SK-N-SH (cell line): ENCODE results near the gene PCBP3.

Experiments used
- EP300 ChIP-seq, 2 experiments: IDR thresholded peaks; 2 replicates each; pipeline versions ENCODE4 v1.4.0 to v1.6.1; 2012; ENCODE audit warnings: borderline replicate concordance in 1 of 2, low read depth in 1 of 2, low read length in 1 of 2
- GATA2 ChIP-seq: sonication (generic); formaldehyde crosslinking; IDR thresholded peaks from 2 replicates; pipeline ENCODE4 v1.5.0; 2020; ENCODE audit warnings: mild to moderate bottlenecking, missing genetic modification reagents
- NRF1 ChIP-seq: IDR thresholded peaks from 2 replicates; pipeline ENCODE4 v1.6.1; 2012; ENCODE audit warnings: low read depth, mild to moderate bottlenecking, low read length
- POLR2AphosphoS5 ChIP-seq: IDR thresholded peaks from 2 replicates; pipeline ENCODE4 v1.6.1; 2012; ENCODE audit warnings: low read depth, low read length
- YY1 ChIP-seq: IDR thresholded peaks from 2 replicates; pipeline ENCODE4 v1.4.0; 2012; ENCODE audit warnings: low read depth, mild to moderate bottlenecking
- TF ChIP-seq, protein P1 (sequence below): fragments of 200-600 bp; sonication (generic); IDR thresholded peaks from 2 replicates; pipeline ENCODE4 v1.6.1; 2017; ENCODE audit warnings: antibody characterized with exemption, mild to moderate bottlenecking, moderate library complexity
- TF ChIP-seq, protein P2 (sequence below): IDR thresholded peaks from 2 replicates; pipeline ENCODE4 v1.4.0; 2012; ENCODE audit warnings: low read depth
- TF ChIP-seq, protein P3 (sequence below): IDR thresholded peaks from 2 replicates; pipeline ENCODE4 v1.4.0; 2012; ENCODE audit warnings: low read depth, borderline replicate concordance

DNA sequence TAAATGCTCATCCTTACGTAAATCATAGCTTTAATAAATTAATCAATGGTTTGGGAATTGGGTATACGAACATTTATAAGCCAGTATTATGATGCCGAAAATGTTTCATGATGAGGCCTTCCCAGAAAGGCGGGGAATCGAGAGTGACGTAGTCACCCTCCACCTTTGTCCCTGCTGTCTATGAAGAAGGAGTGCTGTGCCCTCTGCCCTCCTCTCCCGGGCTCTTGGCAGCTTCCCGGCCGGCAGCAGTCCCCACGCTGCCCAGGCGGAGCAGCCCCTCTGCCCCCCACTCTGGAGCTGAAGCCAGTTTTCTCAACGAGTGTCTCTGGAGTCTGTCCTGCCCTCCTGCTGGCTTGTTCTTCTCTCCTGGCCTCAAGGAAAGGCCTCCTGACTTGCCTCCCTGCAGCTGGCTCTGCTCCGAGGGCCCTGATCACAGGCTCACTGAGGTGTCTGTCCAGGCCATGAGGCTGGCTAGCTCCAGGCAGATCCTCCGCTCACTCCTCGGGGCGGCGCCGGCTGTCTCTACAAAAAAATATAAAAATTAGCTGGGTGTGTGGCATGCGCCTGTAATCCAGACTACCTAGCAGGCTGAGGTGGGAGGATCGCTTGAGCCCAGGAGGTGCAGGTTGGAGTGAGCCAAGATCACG is 187.3 kb downstream of the PCBP3 start:
- TF ChIP-seq, protein P1, sequence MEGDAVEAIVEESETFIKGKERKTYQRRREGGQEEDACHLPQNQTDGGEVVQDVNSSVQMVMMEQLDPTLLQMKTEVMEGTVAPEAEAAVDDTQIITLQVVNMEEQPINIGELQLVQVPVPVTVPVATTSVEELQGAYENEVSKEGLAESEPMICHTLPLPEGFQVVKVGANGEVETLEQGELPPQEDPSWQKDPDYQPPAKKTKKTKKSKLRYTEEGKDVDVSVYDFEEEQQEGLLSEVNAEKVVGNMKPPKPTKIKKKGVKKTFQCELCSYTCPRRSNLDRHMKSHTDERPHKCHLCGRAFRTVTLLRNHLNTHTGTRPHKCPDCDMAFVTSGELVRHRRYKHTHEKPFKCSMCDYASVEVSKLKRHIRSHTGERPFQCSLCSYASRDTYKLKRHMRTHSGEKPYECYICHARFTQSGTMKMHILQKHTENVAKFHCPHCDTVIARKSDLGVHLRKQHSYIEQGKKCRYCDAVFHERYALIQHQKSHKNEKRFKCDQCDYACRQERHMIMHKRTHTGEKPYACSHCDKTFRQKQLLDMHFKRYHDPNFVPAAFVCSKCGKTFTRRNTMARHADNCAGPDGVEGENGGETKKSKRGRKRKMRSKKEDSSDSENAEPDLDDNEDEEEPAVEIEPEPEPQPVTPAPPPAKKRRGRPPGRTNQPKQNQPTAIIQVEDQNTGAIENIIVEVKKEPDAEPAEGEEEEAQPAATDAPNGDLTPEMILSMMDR, result no peak
- TF ChIP-seq, protein P2, sequence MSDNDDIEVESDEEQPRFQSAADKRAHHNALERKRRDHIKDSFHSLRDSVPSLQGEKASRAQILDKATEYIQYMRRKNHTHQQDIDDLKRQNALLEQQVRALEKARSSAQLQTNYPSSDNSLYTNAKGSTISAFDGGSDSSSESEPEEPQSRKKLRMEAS, result no peak
- TF ChIP-seq, protein P3, sequence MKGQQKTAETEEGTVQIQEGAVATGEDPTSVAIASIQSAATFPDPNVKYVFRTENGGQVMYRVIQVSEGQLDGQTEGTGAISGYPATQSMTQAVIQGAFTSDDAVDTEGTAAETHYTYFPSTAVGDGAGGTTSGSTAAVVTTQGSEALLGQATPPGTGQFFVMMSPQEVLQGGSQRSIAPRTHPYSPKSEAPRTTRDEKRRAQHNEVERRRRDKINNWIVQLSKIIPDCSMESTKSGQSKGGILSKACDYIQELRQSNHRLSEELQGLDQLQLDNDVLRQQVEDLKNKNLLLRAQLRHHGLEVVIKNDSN, result no peak
- TF ChIP-seq POLR2AphosphoS5 (no peak), GATA2 (no peak), EP300 (IDR thresholded peaks at IDR 0.05; ENCODE audit: borderline replicate concordance in 1 of 2, low read depth in 1 of 2, low read length in 1 of 2) (no peak), NRF1 (no peak), YY1 (no peak)
